Heart left ventricle (tissue), 16 donors: Measurements from ENCODE around the gene RPS6KA2. TPM values are rescaled to one million over a fixed set of nuclear protein-coding genes. Genes with fewer than 3 reads are reported as not detected.

Experiments used
- ATAC-seq, 4 donors: fragments of 200-7000 bp; cut with Tn5 transposase; one replicate each; pipeline ENCODE4 v1.9.1; 2020 to 2022; ENCODE audit warnings: moderate library complexity in 4 of 4, mild to moderate bottlenecking in 3 of 4, moderate number of reproducible peaks in 1 of 4
- DNase-seq, 5 donors: peaks; one replicate each; pipeline ENCODE4 v3.0.0-alpha.2; 2020
- H3K27ac ChIP-seq, 12 donors: fragments of 200-600 bp; sonication (generic) in 4 of 12; one replicate each; pipeline versions ENCODE4 v1.5.0 to v1.8.0; 2016 to 2022; ENCODE audit warnings: mild to moderate bottlenecking in 2 of 12
- H3K27me3 ChIP-seq, 9 donors: fragments of 200-600 bp; sonication (generic) in 2 of 9; one replicate each; pipeline versions ENCODE4 v1.5.1 to v1.8.0; 2016 to 2022; ENCODE audit warnings: mild to moderate bottlenecking in 3 of 9
- H3K36me3 ChIP-seq, 9 donors: fragments of 200-600 bp; sonication (generic) in 2 of 9; one replicate each; pipeline versions ENCODE4 v1.5.0 to v1.8.0; 2018 to 2022; ENCODE audit warnings: mild to moderate bottlenecking in 2 of 9
- H3K4me1 ChIP-seq, 12 donors: fragments of 200-600 bp; sonication (generic) in 4 of 12; one replicate each; pipeline versions ENCODE4 v1.5.0 to v1.8.0; 2016 to 2022; ENCODE audit warnings: mild to moderate bottlenecking in 3 of 12
- H3K4me3 ChIP-seq, 12 donors: fragments of 200-600 bp; sonication (generic) in 4 of 12; one replicate each; pipeline versions ENCODE4 v1.5.0 to v1.8.0; 2017 to 2022; ENCODE audit warnings: mild to moderate bottlenecking in 9 of 12, moderate library complexity in 4 of 12
- H3K9me3 ChIP-seq, 12 donors: fragments of 200-600 bp; sonication (generic) in 4 of 12; one replicate each; pipeline versions ENCODE4 v1.5.0 to v1.8.0; 2016 to 2022; ENCODE audit warnings: mild to moderate bottlenecking in 1 of 12
- POLR2A ChIP-seq, 2 donors: fragments of 450-650 bp; IDR thresholded peaks; one replicate each; pipeline ENCODE4 v1.6.1; 2017; ENCODE audit warnings: antibody characterized with exemption in 2 of 2, mild to moderate bottlenecking in 2 of 2, moderate library complexity in 2 of 2
- WGBS, 4 donors: extraction: QIAGEN DNeasy Blood & Tissue Kit in 2 of 4; methylation state at CpG; one replicate each; pipeline versions ENCODE4 v1.1.5 to v1.1.7; 2013 to 2018; 5-methylcytosine and 5-hydroxymethylcytosine counted together
- intact Hi-C, 10 donors: fragments of 100-400 bp; cut with DNase I; formaldehyde crosslinking; loops; one replicate each; pipeline versions ENCODE4 v1.11.1 to v1.14.2; 2022
- polyA plus RNA-seq, 2 donors: library from polyadenylated mRNA; stranded (reverse); fragments of 200-250 nt; gene quantifications; one replicate each; pipeline ENCODE4 v1.2.3, GENCODE V29; 2013
- total RNA-seq, 9 donors: library from RNA; depleted of rRNA in 2 of 9; stranded (reverse); fragments of >200 nt in 2 of 9; fragmentation: NEBNext Ultra II Directional in 3 of 9; extraction: Animal tissue kit (Norgen Biotek cat#: 25700) in 3 of 9; gene quantifications; one replicate each; pipeline versions ENCODE4 v1.1.0 to v1.2.4, GENCODE V29; 2016 to 2023
- TF ChIP-seq, protein P1 (sequence below), 12 donors: fragments of 200-600 bp; sonication (generic) in 4 of 12; IDR thresholded peaks; one replicate each; pipeline versions ENCODE4 v1.5.0 to v1.8.0; 2018 to 2022; ENCODE audit warnings: antibody characterized with exemption in 12 of 12, mild to moderate bottlenecking in 5 of 12
- donor health status: ischemic (EF 13 %, LVEDD 7.1; RV severe dilation, severe dysfunction).
- donor health status: healthy with polysubstance abuse.
- donor health status: DM: no; HTN: yes; CAD: no.
- donor health status: DM: no; HTN: no; CAD: no.
- donor health status: ischemic (EF 25% LVEDD 6.9; RV normal size, moderate dysfunction).
- donor health status: ischemic (EF 25% LVEDD 5.7; RV mildly dilated, moderate dysfunction).
- donor health status: healthy.
- donor health status: DM: yes; HTN: yes; CAD: no.
- donor health status: ischemic (EF 35%, LVEDD 5.7; RV mildly dilated, moderate dysfunction).
- donor health status: nonischemic (EF 11% LVEDD 7.7; RV severe dilation, severe dysfunction).
- donor health status: DM: yes; HTN: yes; CAD: no.
- donor health status: PGD.
- donor health status: ischemic (EF 29% LVEDD 5.4; RV normal size, mild dysfunction).
- donor health status: nonischemic (EF 23%, LVEDD 6.1; RV moderate dilation, normal function).

The RPS6KA2 gene
- total and polyA plus RNA-seq, 11 donors, result 23.0 to 171 (median 91.6) TPM

DNA sequence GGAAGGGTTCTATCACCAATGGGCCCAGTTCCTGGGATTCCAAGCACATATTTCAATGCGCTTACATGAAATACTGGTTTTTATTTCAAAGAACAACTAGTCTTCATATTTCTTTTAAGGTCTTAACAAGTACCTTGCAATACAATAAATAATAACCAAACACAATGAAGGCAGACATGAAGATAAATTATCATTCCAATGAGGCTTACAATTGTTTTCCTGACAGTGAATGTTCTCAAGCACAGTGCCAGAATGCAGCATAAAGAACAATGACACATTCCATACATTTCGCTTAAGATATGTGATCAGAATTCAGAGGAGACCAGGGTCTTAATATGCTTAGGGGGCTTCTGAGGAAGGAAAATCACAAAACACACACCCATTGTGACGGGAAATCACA lies 66.8 kb downstream of the RPS6KA2 start:
- ATAC-seq (no peak), DNase-seq (no peak)
- H3K4me1 ChIP-seq, result peaks cover 0 to 61% (median 32%) of the 10 kb centered on the region in 12 donors

DNA sequence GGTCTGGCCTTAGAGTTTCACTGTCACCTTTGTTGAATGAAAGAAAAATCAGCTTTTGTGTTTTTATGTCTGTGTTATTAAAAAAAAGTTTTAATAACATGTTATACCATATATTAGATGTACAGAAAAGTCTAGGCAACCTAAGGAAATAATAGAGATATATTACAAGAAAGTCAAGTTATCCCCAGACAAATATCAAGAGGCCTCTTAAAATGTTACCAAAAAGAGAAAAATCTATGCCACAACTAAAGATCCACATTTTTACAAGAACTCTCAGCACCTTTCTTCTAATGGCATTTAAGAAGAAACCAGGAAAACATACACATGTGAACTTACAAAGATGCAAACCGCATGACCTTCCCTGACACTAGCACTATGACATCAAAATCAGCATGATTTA lies 67.4 kb downstream of the RPS6KA2 start:
- Histone ChIP-seq H3K36me3 (peaks cover 0 to 5% (median 0%) of the 10 kb centered on the region in 9 donors), H3K27me3 (no peaks in the 10 kb centered on the region), H3K4me1 (peaks cover 0 to 65% (median 31%) of the 10 kb centered on the region in 12 donors), H3K27ac (no peak overlapping the region), H3K9me3 (peaks cover 0 to 15% (median 0%) of the 10 kb centered on the region in 12 donors), H3K4me3 (no peak overlapping the region)
- WGBS, 4 donors, result 90 to 100% (median 99%) methylated on average over 1 of the region's 1 CpG
- intact Hi-C loops, result loop anchor here in 9 of 10 donors (1.0 to 10.0 kb wide), 5 partner anchors 53 to 133 kb away; partner anchors contain the start of gene RPS6KA2 (in 6 of the 9)
- no peak for TF ChIP-seq POLR2A (IDR thresholded peaks at IDR 0.05)
- TF ChIP-seq, protein P1, sequence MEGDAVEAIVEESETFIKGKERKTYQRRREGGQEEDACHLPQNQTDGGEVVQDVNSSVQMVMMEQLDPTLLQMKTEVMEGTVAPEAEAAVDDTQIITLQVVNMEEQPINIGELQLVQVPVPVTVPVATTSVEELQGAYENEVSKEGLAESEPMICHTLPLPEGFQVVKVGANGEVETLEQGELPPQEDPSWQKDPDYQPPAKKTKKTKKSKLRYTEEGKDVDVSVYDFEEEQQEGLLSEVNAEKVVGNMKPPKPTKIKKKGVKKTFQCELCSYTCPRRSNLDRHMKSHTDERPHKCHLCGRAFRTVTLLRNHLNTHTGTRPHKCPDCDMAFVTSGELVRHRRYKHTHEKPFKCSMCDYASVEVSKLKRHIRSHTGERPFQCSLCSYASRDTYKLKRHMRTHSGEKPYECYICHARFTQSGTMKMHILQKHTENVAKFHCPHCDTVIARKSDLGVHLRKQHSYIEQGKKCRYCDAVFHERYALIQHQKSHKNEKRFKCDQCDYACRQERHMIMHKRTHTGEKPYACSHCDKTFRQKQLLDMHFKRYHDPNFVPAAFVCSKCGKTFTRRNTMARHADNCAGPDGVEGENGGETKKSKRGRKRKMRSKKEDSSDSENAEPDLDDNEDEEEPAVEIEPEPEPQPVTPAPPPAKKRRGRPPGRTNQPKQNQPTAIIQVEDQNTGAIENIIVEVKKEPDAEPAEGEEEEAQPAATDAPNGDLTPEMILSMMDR (IDR thresholded peaks at IDR 0.05), result no peak
- ATAC-seq (no peak), DNase-seq (no peak)

More for the DNA sequence above, 66.8 kb downstream of the RPS6KA2 start:
- no peaks in the 10 kb centered on the region for H3K27me3 ChIP-seq
- no peak overlapping the region for H3K27ac ChIP-seq
- H3K36me3 ChIP-seq, result peaks cover 0 to 5% (median 0%) of the 10 kb centered on the region in 9 donors
- H3K9me3 ChIP-seq, result peaks cover 0 to 15% (median 0%) of the 10 kb centered on the region in 12 donors
- no peak overlapping the region for H3K4me3 ChIP-seq
- TF ChIP-seq, protein P1 (IDR thresholded peaks at IDR 0.05), result no peak
- no peak for TF ChIP-seq POLR2A (IDR thresholded peaks at IDR 0.05)
- 97 to 99% (median 98%) methylated on average over 3 of the region's 3 CpGs for WGBS, 4 donors
- intact Hi-C loops, result loop anchor here in 1 of 10 donors (5.0 kb wide), 1 partner anchor 67 kb away; the partner anchor contains the start of gene RPS6KA2

DNA sequence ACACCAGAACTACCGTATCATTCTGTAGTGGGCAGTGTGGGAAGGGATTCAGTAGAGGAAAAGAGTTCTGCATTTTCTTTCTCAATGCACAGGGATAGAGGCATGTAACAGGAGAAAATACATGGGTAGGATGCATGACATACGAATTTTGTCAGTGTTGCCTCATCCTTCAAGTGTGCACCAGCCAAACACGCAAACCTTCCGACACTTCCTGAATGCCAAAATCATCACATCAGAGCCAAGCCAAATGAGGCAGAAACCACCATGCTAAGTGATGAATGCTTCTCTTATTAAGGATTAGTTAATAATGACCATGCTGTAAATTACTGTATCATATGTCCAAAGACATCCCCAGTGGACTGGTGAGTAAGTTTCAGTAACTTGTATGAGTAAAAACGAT lies 67.8 kb downstream of the RPS6KA2 start:
- intact Hi-C loops, result loop anchor here in 8 of 10 donors (1.0 to 10.0 kb wide), 5 partner anchors 53 to 133 kb away; partner anchors contain the start of gene RPS6KA2 (in 5 of the 8)
- no peaks in the 10 kb centered on the region for H3K27me3 ChIP-seq
- H3K4me1 ChIP-seq, result peaks cover 0 to 65% (median 34%) of the 10 kb centered on the region in 12 donors
- ATAC-seq (no peak), DNase-seq (no peak)
- no peak for TF ChIP-seq POLR2A (IDR thresholded peaks at IDR 0.05)
- TF ChIP-seq, protein P1 (IDR thresholded peaks at IDR 0.05), result no peak
- H3K9me3 ChIP-seq, result peaks cover 0 to 15% (median 0%) of the 10 kb centered on the region in 12 donors
- H3K27ac ChIP-seq, result no peak overlapping the region
- H3K4me3 ChIP-seq, result no peak overlapping the region
- 94 to 99% (median 97%) methylated on average over 5 of the region's 5 CpGs for WGBS, 4 donors
- H3K36me3 ChIP-seq, result peaks cover 0 to 5% (median 0%) of the 10 kb centered on the region in 9 donors

DNA sequence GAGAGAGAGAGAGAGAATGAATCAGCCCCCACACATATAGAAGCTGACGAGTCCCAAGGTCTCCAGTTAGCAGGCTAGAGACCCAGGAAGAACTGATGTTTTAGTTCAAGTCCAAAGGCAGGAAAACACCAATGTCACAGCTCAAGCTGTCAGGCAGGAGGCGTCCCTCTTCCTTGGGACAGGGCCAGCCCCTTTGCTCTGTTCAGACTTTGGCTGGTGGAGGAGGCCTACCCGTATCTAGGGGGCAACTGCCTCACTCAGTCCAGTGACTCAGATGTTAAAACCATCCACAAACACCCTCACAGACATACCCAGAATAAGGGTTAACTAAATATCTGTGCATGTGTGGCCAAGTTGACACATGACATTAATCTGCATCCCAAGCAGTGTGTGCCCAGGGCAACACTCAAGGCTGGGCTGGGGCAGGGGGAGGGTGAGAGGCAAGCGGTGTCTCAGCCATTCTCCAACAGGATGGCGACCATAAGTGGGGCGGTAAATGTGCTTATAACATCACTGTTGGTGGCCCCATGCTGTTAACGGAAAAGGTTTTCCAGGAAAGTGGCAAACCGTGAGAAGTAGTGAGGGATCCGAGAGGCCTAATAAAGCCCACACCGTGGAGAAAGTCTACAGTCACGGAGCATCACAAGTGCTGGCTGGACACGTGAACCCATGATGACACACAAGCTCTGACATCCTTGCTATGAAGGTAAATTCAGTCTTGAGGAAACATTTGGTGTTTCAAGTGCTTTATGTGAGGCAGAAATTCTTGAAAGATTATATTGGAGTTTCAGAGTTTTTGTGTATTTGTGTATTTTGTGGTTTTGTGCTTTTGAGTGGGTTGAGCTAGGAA lies 68.7 kb downstream of the RPS6KA2 start:
- ATAC-seq (no peak), DNase-seq (no peak)
- peaks cover 0 to 5% (median 0%) of the 10 kb centered on the region in 9 donors for H3K36me3 ChIP-seq
- H3K27me3 ChIP-seq, result no peaks in the 10 kb centered on the region
- WGBS, 4 donors, result 91 to 92% (median 92%) methylated on average over 12 of the region's 12 CpGs
- no peak for TF ChIP-seq POLR2A (IDR thresholded peaks at IDR 0.05)
- TF ChIP-seq, protein P1 (IDR thresholded peaks at IDR 0.05), result no peak
- peaks cover 0 to 69% (median 42%) of the 10 kb centered on the region in 12 donors for H3K4me1 ChIP-seq
- H3K27ac ChIP-seq, result peak overlapping the region in 1 of 12 donors; percentile 21
- no peak overlapping the region for H3K4me3 ChIP-seq
- H3K9me3 ChIP-seq, result peaks cover 0 to 15% (median 0%) of the 10 kb centered on the region in 12 donors
- intact Hi-C loops, result loop anchor here in 8 of 10 donors (1.0 to 10.0 kb wide), 5 partner anchors 54 to 134 kb away; partner anchors contain the start of gene RPS6KA2 (in 5 of the 8)
